T-helper 9 cell (primary cell): ENCODE data around the gene CREB5.

ENCODE experiments used
- DNase-seq: peaks from one replicate; pipeline ENCODE4 v3.0.0-alpha.2; 2020

CREB5 gene

DNA sequence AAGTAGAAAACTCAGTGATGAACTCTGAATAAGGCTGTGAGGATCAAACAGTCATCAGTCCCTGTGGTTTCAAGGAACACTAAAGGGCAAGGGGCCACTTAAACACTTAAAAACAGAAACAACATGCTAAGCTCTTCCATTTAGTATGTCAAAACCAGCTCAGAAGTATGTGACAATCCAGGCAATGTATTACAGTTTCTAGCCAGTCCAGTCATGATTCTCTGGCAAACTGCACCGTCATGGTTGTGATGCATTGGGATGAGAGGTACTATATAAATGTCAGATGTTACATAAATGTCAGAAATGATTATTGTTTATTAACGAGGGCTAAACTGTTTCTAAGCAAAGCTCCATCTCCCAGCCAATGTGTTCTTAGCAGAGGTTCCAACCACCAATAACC lies 4.7 kb upstream of the CREB5 start:
- DNase-seq, result no peak

DNA sequence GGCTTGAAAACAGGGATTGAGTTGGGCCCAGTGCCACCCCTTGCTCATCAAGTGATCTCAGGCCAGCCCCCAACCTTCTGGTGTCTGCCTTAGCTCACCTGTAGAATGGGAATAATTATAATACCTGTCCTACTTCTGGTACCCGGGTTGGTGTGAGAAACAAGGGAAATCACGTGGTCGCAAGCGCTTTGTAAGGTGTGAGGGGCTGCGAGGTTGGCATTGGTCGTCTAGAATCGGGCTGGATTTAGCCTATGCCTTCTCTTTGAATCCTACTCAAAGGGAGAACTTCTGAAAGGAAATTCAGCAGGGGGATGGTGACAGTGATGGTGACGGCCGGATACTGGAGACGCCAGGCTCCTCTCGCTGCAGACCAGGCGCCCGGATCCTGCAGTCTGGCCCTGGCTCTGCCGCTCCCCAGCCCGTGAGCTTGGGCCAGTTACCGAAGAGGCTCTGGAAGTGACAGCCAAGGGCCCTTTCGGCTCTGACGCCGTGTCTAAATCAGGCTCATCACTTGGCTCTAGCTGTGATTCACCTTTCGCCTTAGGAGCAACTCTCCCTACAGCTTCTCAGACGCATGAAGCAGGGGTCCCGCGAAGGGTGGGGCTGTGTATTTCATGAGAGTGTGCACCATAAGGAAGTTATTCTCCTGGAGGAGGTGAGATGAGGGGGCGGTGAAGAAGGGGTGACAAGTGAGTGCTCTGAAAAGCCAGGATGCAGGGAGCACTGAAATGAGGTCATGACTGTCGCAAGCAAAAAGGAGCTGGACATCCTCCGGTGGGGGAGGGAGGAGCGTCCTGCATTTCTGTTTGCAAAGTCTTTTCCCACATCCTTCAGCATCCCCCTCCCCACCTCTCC lies 4.0 kb upstream of the CREB5 start:
- DNase-seq, result no peak

DNA sequence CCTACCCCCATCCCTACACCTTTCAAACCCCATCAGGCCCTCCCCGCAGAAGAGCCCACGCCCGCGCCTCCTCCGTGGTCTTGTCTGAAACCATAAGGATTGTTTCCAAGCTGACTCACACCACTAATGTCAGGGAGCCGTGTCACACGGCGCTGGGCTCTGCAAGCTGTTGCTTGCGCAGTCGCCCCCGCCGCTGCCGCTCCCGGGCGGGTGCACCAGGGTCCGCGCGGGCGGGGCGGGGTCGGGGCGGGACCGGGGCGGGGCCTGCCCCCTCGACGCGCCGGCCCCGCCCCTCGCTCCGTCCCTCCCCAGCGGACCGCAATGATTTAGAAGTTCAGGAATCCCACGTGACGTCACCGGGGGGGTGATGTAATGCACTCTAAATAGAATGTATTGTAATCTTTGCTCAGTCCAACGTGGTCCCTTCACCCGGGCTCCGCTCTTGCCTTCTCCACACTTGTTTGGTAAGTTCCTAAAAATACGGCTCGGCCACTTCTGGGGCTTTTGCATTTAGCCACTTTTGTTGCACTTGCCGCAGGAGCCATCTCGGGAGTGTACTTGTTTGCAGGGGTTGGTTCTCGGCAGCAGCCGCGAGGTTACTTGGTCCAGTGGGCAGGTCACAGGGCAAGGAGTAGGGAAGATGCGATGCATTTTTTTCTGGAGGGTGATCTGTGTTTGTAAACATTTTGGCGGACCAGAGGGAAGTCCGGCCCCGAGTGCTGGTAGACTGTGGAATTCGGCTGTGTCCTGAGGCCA lies 3.2 kb upstream of the CREB5 start:
- no peak for DNase-seq

DNA sequence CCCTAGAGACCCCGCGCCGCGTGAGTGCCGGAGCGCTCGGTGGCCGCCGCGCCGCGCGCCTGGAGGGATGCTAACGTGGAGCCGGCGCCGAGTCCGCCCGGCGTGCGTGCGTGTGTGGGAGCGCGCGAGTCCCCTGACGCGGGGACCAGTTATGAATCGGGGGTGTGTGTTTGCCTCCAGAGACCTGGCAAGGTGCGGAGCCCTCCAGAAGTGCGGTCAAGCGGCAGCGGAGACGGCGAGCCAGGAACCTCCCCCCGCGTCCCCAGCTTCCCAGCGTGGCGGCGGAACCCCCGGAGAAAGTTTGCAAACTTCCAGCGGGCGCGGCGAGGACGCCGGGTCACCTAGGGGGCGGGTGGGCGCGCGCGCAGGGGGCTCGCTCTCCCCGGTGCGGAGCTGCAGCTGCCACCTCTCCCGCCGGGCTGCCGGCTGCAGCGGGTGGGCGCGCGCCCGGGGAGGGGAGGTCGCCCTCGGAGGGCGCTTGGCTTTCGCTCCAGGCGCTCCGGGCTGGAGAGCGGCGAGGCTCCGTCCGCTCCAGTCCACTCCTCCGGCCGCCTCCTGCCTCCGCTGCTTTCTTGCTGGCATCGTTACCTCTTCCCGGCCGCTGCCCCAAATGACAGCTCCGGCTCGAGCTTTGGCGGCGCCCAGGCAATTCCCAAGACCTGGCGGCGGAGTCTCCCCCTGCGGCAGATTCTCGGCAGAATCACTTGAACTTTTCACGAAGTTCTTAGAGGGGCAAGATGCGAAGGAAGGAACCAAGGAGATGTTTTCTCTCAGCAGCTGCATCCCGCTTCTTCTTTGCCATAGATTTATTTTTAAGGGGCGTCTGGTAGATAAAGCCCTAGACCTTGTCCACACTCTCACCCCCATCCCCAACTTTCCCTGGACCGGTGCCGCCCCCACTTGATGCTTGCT lies 2.3 kb upstream of the CREB5 start:
- DNase-seq, result no peak

DNA sequence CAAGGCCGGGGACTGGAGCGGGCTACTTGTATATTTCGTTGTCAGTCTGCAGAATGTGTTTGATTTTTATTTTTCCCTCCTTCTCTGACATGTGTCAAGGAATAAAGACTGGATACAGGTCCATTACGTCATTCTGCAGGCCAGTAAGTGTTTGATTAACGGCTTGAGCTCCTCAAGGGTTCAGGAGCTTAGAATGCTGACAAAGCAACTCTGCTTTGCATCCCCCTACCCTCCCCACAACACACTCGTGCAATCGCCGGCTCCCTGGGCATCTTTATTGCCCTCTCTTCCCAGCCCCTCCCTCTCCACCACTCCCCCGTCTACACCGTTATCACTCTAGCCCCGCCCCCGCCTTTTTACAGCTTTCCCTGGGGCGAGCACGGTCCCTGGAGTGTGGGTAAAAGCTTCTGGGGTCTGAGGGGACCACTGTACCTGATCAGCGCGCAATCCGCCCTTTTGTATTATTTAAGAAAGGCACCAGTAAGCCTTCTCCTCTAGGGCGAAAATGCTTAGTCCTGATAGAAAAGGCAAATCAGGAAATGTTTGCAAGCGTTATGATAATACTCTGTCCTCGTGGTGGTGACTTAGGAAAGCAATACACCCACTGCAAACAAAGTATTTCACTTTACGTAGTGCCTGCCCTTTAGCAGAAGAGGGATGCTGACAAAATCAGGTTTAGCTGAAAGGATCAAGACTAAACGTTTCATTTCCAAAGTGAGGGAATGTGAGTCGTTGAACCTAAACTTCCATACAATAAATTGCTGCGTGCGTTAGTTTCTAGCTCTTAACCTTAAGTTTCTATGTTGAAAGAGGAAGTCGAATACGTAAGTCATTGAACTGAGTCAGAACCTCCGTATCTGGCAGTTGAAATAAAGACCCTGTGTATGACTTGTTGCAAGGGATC lies 1.4 kb upstream of the CREB5 start:
- no peak for DNase-seq

DNA sequence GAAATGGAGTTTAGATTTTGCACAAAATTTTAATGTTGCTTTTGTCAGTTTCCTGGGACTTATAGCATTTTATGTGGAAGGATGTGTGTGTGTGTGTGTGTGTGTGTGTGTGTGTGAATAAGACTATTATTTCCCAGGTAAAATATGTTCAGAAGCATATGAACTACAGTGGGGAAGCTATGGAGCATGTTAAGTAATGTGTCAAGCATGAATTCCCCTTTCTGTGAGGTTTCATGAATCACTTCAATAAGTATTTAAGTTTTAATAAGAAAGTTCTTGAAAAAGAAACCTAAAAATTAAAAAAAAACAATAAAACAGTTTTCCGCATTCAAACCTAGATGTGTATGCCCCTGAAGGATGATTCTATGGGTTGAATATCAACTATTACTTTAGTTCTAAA lies 693 bp downstream of the CREB5 start:
- no peak for DNase-seq

DNA sequence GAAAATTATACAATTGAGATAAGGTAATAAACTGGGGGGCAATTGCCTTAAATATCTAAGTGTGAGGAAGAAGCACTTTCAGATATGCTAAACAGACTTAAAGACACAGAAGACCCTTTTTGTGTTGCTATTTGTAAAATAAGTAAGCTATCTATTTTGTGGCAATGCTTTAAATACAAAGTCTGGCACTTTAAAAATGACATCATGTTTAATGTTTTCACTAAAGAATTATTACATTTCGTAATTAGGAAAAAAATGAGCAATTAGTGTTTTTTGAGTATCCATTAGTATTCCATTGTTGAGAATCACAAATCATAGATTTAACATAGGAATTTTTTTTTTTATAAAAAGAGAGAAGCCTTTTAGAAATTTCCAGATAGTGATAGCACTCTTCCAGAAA lies 2.1 kb downstream of the CREB5 start:
- DNase-seq, result no peak

DNA sequence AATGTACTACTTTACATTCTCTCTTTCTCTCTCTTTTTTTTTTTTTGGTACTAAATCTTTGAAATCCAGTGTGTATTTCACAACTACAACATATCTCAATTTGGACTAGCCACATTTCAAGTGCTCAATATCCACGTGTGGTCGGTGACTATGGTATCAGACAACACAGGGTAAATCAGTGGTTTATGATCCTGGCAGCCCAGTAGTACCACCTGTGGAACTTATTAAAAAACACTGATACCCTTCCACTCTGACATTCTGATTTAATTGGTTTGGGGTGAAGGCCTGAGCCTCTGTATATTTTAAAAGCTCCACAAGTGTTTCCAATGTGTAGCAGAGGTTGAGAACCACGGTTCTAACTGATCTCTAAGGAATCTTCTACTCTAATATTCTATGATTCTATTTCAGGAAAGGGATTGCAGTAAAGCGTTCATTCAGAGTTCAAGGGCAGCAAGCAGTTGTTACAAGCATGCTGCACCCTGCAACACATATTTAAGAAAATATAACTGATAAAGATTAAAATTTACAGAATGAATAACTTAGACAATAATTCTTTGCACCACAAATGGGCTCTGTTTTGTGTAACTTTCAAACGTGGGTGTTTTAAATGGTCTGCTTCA lies 5.1 kb downstream of the CREB5 start:
- DNase-seq, result no peak

DNA sequence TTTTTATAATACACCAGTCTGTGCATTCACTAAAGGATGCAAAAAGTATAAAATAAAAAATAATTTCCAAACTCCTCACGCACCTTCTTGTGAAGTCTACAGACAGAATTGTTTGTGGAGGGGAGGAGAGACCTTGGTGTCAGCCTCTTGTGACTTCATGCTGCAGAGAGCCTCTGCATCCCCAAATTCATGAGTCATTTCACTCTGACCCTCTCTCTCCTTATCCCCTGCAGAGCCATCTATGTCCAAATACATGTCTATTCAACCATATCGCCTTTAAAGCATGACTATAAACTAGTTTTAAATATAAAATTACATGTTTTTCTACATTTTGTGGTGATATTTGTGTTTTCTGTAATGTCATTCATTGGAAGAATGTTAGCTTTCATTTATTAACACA lies 6.0 kb downstream of the CREB5 start:
- DNase-seq, result no peak

DNA sequence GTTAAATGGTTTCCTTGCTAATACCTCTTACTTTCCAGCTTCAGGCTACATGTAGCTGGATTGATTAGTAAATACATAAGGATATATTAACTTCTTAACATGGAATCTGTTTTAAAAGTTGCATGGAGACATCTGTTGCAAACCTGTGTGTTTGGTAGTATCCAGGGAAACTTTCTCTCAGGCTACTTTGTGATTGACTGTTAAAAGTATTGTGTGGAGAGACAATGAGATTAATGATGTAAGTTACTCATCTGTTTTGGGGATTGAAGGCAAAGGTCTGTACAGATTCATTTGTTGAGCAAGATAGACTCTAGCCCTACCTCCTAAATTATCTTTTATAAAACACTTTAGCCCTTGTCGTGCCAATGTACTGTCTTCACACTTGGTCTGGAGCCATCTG lies 6.6 kb downstream of the CREB5 start:
- DNase-seq, result no peak

DNA sequence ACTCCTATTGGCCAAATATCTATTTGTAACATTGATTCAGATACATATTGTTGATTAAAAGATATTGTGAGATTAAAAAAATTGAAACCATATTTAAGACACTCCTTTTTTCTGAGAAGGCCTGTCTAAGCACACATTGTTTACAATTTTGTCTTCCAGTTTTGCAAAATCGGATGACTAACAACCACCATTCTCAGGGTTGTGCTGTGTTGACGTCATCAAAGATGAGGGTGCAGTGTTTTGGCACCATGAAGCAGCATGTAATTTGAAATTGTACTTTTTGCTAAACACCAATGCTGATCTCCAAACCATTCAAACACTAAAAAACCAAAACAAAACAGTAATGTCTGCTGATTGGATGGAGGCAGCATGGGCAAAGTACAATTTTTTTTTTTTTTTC lies 7.4 kb downstream of the CREB5 start:
- DNase-seq, result no peak

DNA sequence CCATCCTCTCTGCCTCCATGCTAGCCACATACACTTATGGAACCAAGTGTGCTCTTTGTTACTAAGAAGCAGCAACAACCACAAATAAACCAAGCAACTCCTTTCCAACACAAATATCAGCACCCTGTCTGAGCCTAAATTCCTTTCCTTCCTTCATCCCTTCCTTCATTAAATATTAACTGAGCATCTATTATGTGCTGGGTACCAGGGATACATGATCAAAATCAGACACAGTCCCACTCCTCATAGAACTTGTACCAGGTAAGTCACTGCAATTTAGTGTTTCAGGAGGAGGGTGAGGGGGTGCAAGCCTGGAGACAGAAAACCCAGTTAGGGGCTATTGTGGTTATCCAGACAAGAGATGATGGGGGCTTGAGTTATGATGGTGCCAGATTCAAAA lies 10.8 kb downstream of the CREB5 start:
- no peak for DNase-seq

DNA sequence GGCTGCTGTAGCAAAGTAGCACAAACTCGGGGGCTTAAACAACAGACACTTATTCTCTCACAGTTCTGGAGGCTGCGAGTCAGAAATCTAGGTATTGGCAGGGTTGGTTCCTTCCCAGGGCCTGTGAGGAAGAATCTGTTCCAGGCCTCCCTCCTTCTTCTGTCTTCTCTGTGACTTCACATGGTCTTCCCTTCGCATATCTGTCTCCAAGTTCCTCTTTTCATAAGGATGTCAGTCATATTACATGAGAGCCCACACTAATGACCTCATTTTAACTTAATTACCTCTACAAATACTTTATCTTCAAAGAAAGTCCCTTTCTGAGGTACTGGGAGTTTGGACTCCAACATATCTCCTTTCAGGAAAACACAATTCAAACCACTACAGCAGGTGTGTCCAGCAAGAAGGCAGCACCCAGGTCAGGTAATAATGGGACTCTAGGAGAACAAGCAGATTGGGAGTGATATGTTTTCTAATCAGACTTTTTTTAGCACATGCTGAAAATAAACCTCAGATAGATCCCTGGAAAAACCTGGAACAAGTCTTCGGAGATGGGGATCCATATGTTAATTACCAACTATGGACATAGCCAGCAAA lies 11.7 kb downstream of the CREB5 start:
- no peak for DNase-seq

DNA sequence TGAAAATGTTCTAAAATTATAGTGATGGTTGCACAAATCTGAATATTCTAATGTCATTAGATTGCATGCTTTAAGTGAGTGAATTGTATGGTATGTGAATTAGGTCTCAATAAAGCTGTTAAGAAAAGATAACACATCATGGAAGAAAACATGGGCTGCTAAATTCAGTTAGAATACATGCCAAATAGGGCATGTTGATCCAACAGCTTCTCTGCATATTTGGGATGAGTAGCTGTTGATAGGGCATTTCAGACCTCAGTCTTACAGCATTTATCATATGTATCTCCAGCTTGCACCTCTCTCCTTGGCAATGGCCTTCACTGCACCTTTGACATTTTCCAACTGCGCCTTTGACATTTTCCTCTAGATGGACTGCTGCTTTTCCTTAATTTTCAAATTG lies 13.2 kb downstream of the CREB5 start:
- DNase-seq, result no peak

DNA sequence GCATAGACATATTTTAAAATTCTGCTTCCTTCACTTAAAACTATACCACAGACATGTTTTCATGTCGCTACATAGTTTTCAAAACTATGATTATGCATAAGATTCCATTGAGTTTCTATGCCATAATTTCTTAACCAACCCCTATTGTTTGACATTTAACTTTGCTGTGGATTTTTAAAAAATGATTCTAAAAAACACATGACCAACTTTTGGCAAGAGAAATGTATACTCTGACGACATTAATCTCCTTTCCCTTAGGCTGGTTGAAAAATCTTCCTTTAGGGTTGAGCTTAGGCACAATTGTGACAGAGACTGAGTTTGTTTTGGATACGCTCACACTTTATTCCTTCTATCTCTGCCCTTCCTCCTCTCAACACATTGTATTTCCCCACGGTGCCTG lies 14.9 kb downstream of the CREB5 start:
- DNase-seq, result no peak

DNA sequence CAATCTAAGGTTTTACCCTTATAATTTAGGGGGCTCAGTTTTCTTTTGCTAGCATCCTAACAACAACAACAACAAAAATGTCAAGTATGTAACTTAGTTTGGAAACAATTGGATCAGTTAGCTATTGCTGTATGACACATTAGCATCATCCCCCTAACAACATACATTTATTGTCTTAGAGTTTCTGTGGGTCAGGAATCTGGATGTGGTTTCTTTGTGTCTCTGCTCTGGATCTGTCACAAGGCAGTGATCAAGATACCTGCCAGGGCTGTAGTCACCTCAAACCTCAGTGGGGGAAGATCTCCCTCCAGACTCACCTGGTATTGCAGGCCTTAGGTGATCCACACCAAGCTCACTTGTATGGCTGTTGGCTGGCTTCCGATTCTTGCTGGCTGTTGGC lies 18.3 kb downstream of the CREB5 start:
- DNase-seq, result no peak

DNA sequence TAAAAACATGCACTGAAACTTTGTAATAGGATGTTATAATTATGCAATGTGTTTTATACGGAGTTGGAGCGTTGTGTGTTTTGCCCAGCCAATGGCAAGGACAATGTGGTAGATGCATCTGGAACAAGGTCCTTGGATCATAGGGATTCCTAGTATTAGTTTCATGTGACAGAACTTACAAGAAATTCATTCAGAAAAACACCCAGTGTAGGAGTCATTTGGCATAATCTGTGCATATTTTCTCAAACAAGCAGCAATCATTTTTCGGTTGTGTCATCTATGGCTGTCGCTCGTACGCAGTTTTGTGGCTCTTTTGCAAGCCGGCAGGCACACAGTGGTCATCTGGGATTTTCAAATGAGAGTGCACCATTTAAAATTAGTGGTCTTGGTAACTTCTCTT lies 19.8 kb downstream of the CREB5 start:
- DNase-seq, result no peak

DNA sequence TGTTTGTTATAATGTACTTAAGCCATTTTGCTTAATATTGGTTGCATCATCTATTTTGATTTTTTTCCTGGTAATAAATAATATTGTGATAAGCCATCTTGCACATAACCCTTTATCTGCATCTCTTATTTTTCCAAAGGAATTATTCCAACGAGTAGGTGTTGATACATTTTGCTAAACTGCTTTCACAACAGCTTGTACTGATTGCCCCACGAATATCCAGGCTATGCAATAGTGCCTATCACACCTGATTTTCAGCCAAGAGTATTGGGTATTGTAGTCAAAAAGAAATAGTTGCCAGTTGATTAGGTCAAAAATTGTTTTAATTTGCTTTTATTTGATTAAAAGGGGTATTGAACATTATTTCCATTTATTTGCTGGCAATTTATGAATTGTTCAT lies 20.7 kb downstream of the CREB5 start:
- DNase-seq, result no peak

DNA sequence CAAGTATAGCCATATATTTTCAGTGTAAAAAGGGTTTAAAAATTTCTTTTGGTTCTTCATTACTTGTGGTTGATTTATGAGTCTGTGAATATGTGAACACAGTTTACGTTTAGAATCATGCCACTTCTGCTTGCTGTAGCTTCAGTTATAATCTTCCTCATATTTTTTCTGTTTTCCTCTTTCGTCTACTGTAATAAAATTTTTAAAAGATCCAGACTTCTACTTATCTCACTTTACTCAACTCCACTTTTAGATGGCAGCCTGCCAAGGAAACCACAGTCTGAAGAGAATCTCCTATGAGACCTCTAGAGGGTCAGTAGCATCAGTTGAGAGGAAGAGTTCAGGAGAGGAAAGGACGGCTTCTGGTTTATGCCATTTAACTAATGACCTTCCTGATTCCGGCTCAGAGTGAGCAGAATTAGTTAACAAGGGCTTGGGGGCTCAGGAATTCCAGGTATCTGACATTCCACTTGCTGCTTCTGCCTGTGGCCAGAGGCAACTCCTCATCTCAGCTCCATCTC lies 21.4 kb downstream of the CREB5 start:
- DNase-seq, result no peak

DNA sequence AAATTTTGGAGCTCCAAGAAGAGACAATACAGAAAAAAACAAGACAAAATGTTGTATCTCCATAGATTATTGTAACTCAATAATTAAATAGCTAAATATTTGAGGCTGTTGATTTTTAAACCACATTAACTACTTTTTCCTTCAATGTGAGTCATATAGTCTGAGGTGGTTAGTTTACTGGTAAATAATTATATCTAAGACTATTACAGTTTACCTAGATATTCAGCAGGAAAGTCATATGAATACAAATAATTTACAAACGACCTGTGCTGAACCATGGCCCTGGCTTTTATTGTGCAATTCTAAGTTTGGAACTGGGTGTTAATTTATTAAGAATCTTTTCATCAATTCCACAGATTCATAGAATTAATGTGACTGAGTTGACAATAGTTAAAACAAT lies 22.2 kb downstream of the CREB5 start:
- DNase-seq, result no peak

DNA sequence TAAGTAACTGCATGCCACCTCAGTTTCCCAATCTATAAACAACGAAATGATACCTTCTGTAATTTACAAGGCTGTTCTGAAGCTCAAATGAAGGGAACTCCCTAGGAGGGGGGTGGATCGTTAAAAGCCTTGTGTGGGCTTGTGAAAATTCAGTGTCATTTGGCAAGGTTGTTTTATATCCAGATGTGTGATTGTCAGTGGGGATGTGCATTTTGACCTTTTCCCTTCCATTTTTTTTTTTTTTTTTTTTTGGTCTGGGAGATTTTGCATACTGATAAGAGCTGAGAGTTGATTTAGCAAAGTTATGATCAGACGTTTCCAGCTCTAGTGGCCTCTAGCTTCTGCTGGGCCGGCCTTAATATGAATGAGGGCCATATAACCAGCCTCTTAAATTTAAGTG lies 22.8 kb downstream of the CREB5 start:
- no peak for DNase-seq
